ENCODE data around the gene FOXP1.

Gene FOXP1

GRCh38 chr3:71585887-71586809 lies 2.6 kb upstream of the FOXP1 start:
- DNase-seq: no peak

GRCh38 chr3:71585131-71585530 lies 1.6 kb upstream of the FOXP1 start:
- no peak for DNase-seq

- DNase-seq: peak; percentile 87
Measured at GRCh38 chr3:71584394-71585011, 975 bp upstream of the FOXP1 start.

GRCh38 chr3:71582612-71583565 lies 639 bp downstream of the FOXP1 start:
- DNase-seq: peak; percentile 80

GRCh38 chr3:71582036-71582611 lies 1.4 kb downstream of the FOXP1 start:
- DNase-seq: peak; percentile 68

- peak; percentile 66 for DNase-seq
Measured at GRCh38 chr3:71581457-71582035, 2.0 kb downstream of the FOXP1 start.

- DNase-seq: no peak
Measured at GRCh38 chr3:71580636-71581456, 2.7 kb downstream of the FOXP1 start.

- DNase-seq: peak; percentile 59
Measured at GRCh38 chr3:71579935-71580406, 3.6 kb downstream of the FOXP1 start.

- DNase-seq: no peak
Measured at GRCh38 chr3:71579326-71579934, 4.1 kb downstream of the FOXP1 start.

GRCh38 chr3:71578054-71578751 lies 5.3 kb downstream of the FOXP1 start:
- no peak for DNase-seq

GRCh38 chr3:71577011-71577410 lies 6.5 kb downstream of the FOXP1 start:
- no peak for DNase-seq

GRCh38 chr3:71575433-71575832 lies 8.1 kb downstream of the FOXP1 start:
- no peak for DNase-seq

- DNase-seq: no peak
Measured at GRCh38 chr3:71573181-71573580, 10.3 kb downstream of the FOXP1 start.

GRCh38 chr3:71570546-71570945 lies 13.0 kb downstream of the FOXP1 start:
- DNase-seq: no peak

GRCh38 chr3:71568207-71568606 lies 15.3 kb downstream of the FOXP1 start:
- DNase-seq: no peak

- DNase-seq: no peak
Measured at GRCh38 chr3:71566776-71567175, 16.8 kb downstream of the FOXP1 start.

- no peak for DNase-seq
Measured at GRCh38 chr3:71565976-71566375, 17.6 kb downstream of the FOXP1 start.

- DNase-seq: no peak
Measured at GRCh38 chr3:71565316-71565715, 18.2 kb downstream of the FOXP1 start.

- no peak for DNase-seq
Measured at GRCh38 chr3:71564361-71564760, 19.2 kb downstream of the FOXP1 start.

- no peak for DNase-seq
Measured at GRCh38 chr3:71563827-71564226, 19.7 kb downstream of the FOXP1 start.

All from islet precursor cell (in vitro differentiated cells).